ENCODE measurements around the gene CNGB1.

Gene CNGB1

DNA sequence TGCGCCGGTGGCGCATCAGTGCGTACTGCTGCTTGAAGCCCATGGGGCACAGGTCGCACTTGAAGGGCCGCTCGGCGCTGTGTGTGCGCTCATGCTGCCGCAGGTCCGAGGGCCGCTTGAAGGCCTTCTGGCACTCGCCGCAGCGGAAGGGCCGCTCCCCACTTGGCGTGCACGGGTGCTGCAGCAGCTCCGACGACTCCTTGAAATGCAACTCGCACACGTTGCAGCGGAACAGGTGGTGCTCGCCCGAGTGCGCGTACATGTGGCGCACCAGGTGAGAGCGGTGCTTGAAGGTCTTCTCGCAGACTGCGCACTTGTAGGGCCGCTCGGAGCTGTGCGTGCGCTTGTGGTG, 26.2 kb upstream of the CNGB1 start:
- TF ChIP-seq, protein P1, sequence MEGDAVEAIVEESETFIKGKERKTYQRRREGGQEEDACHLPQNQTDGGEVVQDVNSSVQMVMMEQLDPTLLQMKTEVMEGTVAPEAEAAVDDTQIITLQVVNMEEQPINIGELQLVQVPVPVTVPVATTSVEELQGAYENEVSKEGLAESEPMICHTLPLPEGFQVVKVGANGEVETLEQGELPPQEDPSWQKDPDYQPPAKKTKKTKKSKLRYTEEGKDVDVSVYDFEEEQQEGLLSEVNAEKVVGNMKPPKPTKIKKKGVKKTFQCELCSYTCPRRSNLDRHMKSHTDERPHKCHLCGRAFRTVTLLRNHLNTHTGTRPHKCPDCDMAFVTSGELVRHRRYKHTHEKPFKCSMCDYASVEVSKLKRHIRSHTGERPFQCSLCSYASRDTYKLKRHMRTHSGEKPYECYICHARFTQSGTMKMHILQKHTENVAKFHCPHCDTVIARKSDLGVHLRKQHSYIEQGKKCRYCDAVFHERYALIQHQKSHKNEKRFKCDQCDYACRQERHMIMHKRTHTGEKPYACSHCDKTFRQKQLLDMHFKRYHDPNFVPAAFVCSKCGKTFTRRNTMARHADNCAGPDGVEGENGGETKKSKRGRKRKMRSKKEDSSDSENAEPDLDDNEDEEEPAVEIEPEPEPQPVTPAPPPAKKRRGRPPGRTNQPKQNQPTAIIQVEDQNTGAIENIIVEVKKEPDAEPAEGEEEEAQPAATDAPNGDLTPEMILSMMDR (IDR thresholded peaks at IDR 0.05; ENCODE audit: insufficient read depth, missing control alignments): no peak
- no peak for DNase-seq (ENCODE audit: insufficient read length, low spot score)
- no peak for FAIRE-seq

DNA sequence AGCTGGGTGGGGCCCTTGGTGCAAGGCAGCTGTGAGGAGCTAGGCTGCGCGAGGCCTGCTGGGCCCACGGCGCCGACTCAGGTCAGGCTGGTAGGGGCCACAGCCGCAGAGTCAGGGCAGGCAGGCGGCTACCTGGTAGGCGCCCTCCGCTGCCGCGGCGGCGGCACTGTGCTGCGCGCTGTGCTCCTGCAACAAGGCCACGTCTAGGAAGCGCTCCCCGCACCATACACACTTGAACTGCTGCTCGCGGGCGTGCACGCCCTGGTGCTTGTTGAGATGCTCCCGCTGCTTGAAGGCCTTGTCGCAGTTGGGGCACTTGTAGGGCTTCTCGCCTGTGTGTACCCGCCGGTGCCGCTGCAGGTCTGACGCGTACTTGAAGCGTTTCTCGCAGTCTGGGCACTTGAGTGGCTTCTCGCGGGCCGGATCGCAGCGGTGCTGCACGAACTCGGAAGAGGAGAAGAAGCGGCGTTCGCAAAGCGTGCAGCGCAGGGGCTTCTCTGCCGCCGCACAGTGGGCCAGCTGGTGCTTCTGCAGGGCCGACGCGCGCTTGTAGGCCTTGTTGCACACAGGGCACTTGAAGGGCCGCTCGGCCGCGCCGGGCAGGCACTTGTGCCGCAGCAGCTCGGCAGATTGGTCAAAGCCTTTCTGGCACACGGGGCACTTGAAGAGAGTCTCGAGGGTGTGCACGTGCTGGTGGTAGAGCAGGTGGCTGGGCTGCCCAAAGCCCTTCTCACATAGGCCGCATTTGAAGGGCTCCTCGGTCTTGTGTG, 25.7 kb upstream of the CNGB1 start:
- TF ChIP-seq, protein P1 (IDR thresholded peaks at IDR 0.05; ENCODE audit: insufficient read depth, missing control alignments): no peak
- DNase-seq (ENCODE audit: insufficient read length, low spot score): no peak
- no peak for FAIRE-seq

DNA sequence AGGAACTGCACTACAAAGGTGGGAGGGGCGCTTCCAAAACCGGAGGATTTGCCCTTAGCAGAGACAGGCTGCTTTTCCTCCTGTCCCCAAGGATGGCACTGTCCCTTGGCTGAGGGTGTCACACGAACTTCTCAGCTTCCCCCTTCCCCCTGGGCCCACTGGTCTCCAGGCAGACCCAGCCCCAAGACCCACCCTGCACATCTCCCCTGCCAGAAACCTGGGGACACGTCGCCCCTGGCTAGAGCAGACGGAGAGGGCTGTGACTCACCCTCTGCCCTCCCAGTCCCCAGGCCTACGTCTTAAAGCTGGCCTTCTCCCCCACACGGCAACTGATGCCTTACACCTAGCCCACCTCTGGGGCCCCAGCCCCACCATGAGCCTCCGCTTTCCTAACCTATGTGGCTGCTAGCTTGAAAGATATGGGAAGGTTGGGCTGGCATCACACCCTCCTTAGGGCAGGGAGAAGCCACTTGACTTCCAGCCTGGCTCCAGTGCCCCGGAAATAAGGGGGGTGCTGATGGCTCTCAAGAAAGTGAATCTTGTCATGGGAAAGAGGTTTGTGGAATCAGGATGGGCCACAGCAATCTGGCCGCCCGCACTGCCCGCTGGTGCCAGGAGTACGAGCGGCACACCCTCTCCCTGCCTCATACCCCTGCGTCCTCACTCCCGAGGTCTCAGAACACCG, 24.9 kb upstream of the CNGB1 start:
- TF ChIP-seq, protein P1 (IDR thresholded peaks at IDR 0.05; ENCODE audit: insufficient read depth, missing control alignments): no peak
- FAIRE-seq (no peak), DNase-seq (ENCODE audit: insufficient read length, low spot score) (no peak)

DNA sequence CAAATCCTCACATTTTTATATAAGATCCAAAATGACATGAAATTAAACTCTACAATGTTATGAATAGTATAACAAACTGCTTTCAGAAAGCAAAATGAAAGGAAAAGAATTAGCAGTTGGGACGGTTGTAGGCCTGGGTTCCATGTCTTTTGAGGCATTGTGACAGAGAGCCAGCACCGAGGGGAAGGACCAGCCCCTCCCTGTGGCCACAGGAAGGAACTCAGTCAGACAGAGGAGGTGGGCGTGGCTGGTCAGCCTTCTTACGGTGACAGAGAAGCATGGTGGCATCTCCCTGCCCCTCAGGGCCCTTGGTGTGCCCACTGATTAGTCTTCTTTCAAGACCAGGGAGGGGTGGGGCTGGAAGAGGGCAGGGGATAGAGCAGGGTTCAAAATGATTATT, 23.9 kb upstream of the CNGB1 start:
- FAIRE-seq (no peak), DNase-seq (ENCODE audit: insufficient read length, low spot score) (peak; percentile 37)
- TF ChIP-seq, protein P1 (IDR thresholded peaks at IDR 0.05; ENCODE audit: insufficient read depth, missing control alignments): peak; percentile 29

DNA sequence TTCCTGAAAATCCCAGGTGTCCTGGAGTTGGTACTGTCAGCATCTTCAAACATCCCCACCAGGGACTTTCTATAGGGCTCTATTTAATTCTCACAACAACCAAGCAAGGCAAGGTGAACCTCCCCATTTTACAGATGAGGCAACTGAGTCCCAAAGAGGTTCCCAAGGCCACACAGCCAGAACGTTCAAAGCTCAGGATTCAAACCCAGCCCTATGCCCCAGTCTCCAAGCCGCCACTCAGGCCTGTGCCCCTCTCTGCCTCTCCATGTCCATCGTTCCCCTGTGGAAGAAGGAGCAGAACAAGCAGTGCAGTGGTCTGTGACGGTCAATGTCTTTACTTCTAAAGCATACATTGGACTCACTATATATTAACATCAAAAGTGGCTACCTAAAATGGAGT, 23.4 kb upstream of the CNGB1 start:
- TF ChIP-seq, protein P1 (IDR thresholded peaks at IDR 0.05; ENCODE audit: insufficient read depth, missing control alignments): no peak
- FAIRE-seq (no peak), DNase-seq (ENCODE audit: insufficient read length, low spot score) (no peak)

DNA sequence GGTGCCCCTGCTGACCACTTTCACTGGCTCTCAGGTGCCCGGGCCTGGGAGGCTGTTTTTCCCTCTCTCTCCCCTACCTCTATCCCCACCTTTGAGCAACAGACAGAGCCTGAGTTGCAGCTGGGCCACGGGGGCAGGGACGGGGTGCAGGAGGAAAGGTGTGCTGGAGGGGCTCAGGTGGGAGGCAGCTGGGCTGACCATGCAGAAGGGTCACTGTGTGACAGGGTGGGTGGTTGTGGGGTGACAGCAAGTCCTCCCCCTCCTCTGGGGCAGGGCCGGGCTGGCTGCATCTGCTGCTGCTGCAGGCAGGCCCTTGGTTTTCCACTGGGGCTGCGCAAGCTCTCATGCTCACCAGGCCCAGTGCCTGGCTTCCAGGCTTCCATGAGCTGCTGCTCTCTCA, 23.0 kb upstream of the CNGB1 start:
- DNase-seq (ENCODE audit: insufficient read length, low spot score) (no peak), FAIRE-seq (no peak)
- TF ChIP-seq, protein P1 (IDR thresholded peaks at IDR 0.05; ENCODE audit: insufficient read depth, missing control alignments): no peak

DNA sequence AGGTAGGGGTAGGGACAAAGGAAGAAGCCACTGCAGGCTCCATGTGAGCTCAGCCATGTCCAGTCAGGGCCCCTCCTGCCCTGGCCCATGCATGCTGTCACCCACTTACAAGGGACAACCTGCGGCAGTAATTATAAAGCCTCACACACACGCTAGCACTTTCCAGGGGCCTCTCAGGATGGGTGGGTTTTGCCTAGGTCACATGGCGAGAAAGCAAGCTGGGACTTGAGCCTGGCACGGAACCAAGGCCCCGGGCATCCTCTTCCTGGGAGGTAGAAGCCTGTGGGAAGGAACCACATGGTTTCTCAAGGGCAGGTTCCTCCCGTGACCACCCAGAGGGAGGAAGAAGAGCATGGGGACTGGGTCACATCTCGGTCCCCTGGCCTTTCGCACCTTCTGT, 22.5 kb upstream of the CNGB1 start:
- FAIRE-seq: no peak
- no peak for DNase-seq (ENCODE audit: insufficient read length, low spot score)
- TF ChIP-seq, protein P1 (IDR thresholded peaks at IDR 0.05; ENCODE audit: insufficient read depth, missing control alignments): no peak

Data from D721Med (cell line).